Astrocyte (in vitro differentiated cells and primary cell): ENCODE results near the gene PLA2G4E.

Experiments
- EZH2 ChIP-seq: IDR thresholded peaks from 2 replicates; pipeline ENCODE4 v1.6.1; 2012; ENCODE audit warnings: mild to moderate bottlenecking, low read length, inconsistent platforms; ENCODE audit not compliant: insufficient read depth
- TF ChIP-seq, protein P1 (sequence below): IDR thresholded peaks from 2 replicates; pipeline ENCODE4 v1.5.1; 2011; ENCODE audit warnings: low read depth, mild to moderate bottlenecking, inconsistent platforms, low read length, moderate library complexity; ENCODE audit not compliant: insufficient read depth

DNA sequence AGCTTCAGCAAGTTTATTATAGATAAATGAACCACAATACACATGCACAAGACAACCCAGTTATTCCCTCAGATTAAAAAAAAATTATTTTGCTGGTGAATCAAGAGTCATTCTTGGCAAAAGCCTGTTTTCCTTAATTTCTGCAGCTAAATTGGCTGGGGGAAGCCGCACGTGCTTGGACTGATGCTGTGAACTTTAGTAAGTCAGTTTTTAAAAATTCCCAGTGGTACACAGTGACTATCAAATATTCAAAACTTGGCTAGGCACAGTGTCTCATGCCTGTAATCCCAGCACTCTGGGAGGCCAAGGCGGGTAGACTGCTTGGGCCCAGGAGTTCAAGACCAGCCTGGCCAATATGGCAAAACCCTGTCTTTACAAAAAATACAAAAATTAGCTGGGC is 72.4 kb downstream of the PLA2G4E start:
- TF ChIP-seq, protein P1, sequence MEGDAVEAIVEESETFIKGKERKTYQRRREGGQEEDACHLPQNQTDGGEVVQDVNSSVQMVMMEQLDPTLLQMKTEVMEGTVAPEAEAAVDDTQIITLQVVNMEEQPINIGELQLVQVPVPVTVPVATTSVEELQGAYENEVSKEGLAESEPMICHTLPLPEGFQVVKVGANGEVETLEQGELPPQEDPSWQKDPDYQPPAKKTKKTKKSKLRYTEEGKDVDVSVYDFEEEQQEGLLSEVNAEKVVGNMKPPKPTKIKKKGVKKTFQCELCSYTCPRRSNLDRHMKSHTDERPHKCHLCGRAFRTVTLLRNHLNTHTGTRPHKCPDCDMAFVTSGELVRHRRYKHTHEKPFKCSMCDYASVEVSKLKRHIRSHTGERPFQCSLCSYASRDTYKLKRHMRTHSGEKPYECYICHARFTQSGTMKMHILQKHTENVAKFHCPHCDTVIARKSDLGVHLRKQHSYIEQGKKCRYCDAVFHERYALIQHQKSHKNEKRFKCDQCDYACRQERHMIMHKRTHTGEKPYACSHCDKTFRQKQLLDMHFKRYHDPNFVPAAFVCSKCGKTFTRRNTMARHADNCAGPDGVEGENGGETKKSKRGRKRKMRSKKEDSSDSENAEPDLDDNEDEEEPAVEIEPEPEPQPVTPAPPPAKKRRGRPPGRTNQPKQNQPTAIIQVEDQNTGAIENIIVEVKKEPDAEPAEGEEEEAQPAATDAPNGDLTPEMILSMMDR: no peak
- no peak for TF ChIP-seq EZH2
